ENCODE results near the gene AKT1. TPM values are rescaled to one million over a fixed set of nuclear protein-coding genes. Genes with fewer than 3 reads are reported as not detected.

Gene AKT1
- total and polyA plus RNA-seq, 2 of the 13 experiments (the other 11 are each of a cell fraction or from before 2014, with no cell fraction given): 96.2 to 116 TPM

DNA sequence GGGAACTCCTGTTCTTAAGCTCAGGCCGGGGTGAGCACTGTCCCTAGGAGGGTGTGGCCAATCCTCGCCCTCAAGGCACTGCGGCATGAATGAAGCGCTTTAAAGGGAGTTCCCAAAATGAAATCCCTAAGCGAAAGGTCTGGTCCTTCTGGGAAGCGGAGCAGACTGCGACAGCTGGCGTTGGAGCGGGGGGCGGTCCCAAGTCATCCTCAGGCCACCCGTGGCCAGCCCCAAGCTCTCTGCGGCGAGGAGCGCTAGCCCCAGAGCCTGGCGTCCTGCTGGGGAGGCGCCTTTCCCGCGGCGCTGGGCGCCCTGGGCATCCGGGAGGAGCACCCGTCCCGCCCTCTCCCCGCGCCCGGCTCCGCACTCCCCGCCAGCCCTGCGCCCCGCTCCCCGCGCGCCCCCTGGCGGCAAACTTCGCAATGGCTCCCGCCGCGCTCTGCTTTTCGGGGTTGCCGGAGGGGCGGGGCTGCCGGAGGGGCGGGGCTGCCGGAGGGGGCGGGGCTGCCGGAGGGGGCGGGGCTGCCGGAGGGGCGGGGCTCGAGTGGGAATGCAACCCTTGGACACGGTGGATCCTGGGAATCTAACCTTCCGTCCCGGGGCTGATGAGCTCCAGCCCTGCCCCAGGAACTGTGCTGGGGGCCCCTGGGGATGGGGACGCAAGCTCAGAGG is 30.8 kb upstream of the AKT1 start (continued):
- TF ChIP-seq XRCC5 (optimal IDR thresholded peaks at IDR 0.05; ENCODE audit: low read length) (no peak), CBX2 (IDR thresholded peaks at IDR 0.05; ENCODE audit: low read depth, low read length) (no peak), CBX2 (CRISPR knock-in tag; IDR thresholded peaks at IDR 0.05; ENCODE audit: low read depth) (no peak), AKAP8 (CRISPR knock-in tag; IDR thresholded peaks at IDR 0.05) (peak; percentile 46; the same call in 1 of the 2 replicates), PHF21A (CRISPR knock-in tag; IDR thresholded peaks at IDR 0.05) (peak; percentile 44; the same call in 1 of the 2 replicates), ZFP37 (CRISPR knock-in tag; IDR thresholded peaks at IDR 0.05; ENCODE audit: borderline replicate concordance) (no peak), KDM5B (CRISPR knock-in tag; IDR thresholded peaks at IDR 0.05; ENCODE audit: borderline replicate concordance) (peak; percentile 34; the same call in 1 of the 2 replicates), POGZ (CRISPR knock-in tag; IDR thresholded peaks at IDR 0.05) (no peak), SAP130 (CRISPR knock-in tag; IDR thresholded peaks at IDR 0.05; ENCODE audit: low read depth) (peak; percentile 54), POLR2G (IDR thresholded peaks at IDR 0.05; ENCODE audit: low read depth, low read length) (peak; percentile 65), PAF1 (CRISPR knock-in tag; IDR thresholded peaks at IDR 0.05) (no peak), SPEN (CRISPR knock-in tag; IDR thresholded peaks at IDR 0.05; ENCODE audit: low read depth) (peak; percentile 41; the same call in 1 of the 2 replicates), GABPA (IDR thresholded peaks at IDR 0.05; ENCODE audit: low read depth, low read length) (no peak), GABPA (CRISPR knock-in tag; IDR thresholded peaks at IDR 0.05; ENCODE audit: low read depth) (no peak), MZF1 (CRISPR knock-in tag; IDR thresholded peaks at IDR 0.05; ENCODE audit: borderline replicate concordance) (no peak), SP1 (IDR thresholded peaks at IDR 0.05) (no peak), SP1 (CRISPR knock-in tag; IDR thresholded peaks at IDR 0.05) (peak; percentile 64), ZNF451 (CRISPR knock-in tag; IDR thresholded peaks at IDR 0.05) (no peak)
- TF ChIP-seq, protein P1, sequence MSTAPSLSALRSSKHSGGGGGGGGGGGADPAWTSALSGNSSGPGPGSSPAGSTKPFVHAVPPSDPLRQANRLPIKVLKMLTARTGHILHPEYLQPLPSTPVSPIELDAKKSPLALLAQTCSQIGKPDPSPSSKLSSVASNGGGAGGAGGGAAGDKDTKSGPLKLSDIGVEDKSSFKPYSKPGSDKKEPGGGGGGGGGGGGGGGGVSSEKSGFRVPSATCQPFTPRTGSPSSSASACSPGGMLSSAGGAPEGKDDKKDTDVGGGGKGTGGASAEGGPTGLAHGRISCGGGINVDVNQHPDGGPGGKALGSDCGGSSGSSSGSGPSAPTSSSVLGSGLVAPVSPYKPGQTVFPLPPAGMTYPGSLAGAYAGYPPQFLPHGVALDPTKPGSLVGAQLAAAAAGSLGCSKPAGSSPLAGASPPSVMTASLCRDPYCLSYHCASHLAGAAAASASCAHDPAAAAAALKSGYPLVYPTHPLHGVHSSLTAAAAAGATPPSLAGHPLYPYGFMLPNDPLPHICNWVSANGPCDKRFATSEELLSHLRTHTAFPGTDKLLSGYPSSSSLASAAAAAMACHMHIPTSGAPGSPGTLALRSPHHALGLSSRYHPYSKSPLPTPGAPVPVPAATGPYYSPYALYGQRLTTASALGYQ (CRISPR knock-in tag; IDR thresholded peaks at IDR 0.05): no peak
- TF ChIP-seq, protein P2, sequence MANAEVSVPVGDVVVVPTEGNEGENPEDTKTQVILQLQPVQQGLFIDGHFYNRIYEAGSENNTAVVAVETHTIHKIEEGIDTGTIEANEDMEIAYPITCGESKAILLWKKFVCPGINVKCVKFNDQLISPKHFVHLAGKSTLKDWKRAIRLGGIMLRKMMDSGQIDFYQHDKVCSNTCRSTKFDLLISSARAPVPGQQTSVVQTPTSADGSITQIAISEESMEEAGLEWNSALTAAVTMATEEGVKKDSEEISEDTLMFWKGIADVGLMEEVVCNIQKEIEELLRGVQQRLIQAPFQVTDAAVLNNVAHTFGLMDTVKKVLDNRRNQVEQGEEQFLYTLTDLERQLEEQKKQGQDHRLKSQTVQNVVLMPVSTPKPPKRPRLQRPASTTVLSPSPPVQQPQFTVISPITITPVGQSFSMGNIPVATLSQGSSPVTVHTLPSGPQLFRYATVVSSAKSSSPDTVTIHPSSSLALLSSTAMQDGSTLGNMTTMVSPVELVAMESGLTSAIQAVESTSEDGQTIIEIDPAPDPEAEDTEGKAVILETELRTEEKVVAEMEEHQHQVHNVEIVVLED (CRISPR knock-in tag; IDR thresholded peaks at IDR 0.05; ENCODE audit: borderline replicate concordance): no peak
- TF ChIP-seq, protein P3, sequence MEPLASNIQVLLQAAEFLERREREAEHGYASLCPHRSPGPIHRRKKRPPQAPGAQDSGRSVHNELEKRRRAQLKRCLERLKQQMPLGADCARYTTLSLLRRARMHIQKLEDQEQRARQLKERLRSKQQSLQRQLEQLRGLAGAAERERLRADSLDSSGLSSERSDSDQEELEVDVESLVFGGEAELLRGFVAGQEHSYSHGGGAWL (CRISPR knock-in tag; IDR thresholded peaks at IDR 0.05): no peak
- TF ChIP-seq, protein P4, sequence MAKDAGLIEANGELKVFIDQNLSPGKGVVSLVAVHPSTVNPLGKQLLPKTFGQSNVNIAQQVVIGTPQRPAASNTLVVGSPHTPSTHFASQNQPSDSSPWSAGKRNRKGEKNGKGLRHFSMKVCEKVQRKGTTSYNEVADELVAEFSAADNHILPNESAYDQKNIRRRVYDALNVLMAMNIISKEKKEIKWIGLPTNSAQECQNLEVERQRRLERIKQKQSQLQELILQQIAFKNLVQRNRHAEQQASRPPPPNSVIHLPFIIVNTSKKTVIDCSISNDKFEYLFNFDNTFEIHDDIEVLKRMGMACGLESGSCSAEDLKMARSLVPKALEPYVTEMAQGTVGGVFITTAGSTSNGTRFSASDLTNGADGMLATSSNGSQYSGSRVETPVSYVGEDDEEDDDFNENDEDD (CRISPR knock-in tag; IDR thresholded peaks at IDR 0.05; ENCODE audit: borderline replicate concordance): peak; percentile 31; the same call in 1 of the 2 replicates
- TF ChIP-seq, protein P5, sequence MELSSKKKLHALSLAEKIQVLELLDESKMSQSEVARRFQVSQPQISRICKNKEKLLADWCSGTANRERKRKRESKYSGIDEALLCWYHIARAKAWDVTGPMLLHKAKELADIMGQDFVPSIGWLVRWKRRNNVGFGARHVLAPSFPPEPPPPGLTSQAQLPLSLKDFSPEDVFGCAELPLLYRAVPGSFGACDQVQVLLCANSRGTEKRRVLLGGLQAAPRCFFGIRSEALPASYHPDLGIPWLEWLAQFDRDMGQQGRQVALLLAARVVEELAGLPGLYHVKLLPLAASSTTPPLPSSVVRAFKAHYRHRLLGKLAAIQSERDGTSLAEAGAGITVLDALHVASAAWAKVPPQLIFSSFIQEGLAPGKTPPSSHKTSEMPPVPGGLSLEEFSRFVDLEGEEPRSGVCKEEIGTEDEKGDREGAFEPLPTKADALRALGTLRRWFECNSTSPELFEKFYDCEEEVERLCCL (CRISPR knock-in tag; IDR thresholded peaks at IDR 0.05; ENCODE audit: borderline replicate concordance): no peak
- TF ChIP-seq, protein P6, sequence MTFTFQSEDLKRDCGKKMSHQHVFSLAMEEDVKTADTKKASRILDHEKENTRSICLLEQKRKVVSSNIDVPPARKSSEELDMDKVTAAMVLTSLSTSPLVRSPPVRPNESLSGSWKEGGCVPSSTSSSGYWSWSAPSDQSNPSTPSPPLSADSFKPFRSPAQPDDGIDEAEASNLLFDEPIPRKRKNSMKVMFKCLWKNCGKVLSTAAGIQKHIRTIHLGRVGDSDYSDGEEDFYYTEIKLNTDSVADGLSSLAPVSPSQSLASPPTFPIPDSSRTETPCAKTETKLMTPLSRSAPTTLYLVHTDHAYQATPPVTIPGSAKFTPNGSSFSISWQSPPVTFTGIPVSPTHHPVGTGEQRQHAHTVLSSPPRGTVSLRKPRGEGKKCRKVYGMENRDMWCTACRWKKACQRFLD (CRISPR knock-in tag; IDR thresholded peaks at IDR 0.05; ENCODE audit: borderline replicate concordance): no peak
